Common myeloid progenitor, CD34-positive (primary cell): ENCODE results near the gene XYLT1.

ENCODE experiments used
- CTCF ChIA-PET: fragments of 350-600 bp; sonication (Branson Sonifier 250); formaldehyde crosslinking; loops from one replicate; lab custom pipeline; 2021; ENCODE audit warnings: antibody characterized with exemption; lab: Charles Lee
- POLR2A ChIA-PET: fragments of 350-600 bp; sonication (Branson Sonifier 250); formaldehyde crosslinking; loops from one replicate; lab custom pipeline; 2021; ENCODE audit warnings: antibody characterized with exemption; lab: Charles Lee
- DNase-seq, 3 donors: peaks; one replicate each; pipeline versions ENCODE4 v3.0.0 to v3.0.0-alpha.2; 2013
- H3K27ac ChIP-seq, 2 experiments: 1 replicate in 1 of 2; 2 replicates in 1 of 2; pipeline ENCODE4 v1.7.0; 2013; ENCODE audit warnings: inconsistent platforms in 2 of 2, low read length in 2 of 2, mild to moderate bottlenecking in 2 of 2, low read depth in 1 of 2, moderate library complexity in 1 of 2; ENCODE audit not compliant: severe bottlenecking in 2 of 2, insufficient read depth in 1 of 2, poor library complexity in 1 of 2
- H3K27me3 ChIP-seq, 5 experiments: replicated peaks in 2 of 5; 1 replicate in 3 of 5; 2 replicates in 2 of 5; pipeline versions ENCODE4 v1.6.1 to v1.7.0; 2013; ENCODE audit warnings: low read length in 4 of 5, mild to moderate bottlenecking in 2 of 5, moderate library complexity in 2 of 5, inconsistent platforms in 1 of 5; ENCODE audit not compliant: insufficient read depth in 5 of 5, control insufficient read depth in 4 of 5
- H3K36me3 ChIP-seq, 4 experiments: 1 replicate in 2 of 4; 2 replicates in 2 of 4; pipeline versions ENCODE4 v1.6.1 to v1.7.0; 2013; ENCODE audit warnings: low read length in 3 of 4, control low read depth in 1 of 4, mild to moderate bottlenecking in 1 of 4; ENCODE audit not compliant: control insufficient read depth in 4 of 4, insufficient read depth in 4 of 4
- H3K4me1 ChIP-seq, 4 experiments: 1 replicate in 3 of 4; 2 replicates in 1 of 4; pipeline versions ENCODE4 v1.6.1 to v1.7.1; 2013; ENCODE audit warnings: low read length in 3 of 4, mild to moderate bottlenecking in 3 of 4, control low read depth in 1 of 4, inconsistent platforms in 1 of 4, moderate library complexity in 1 of 4; ENCODE audit not compliant: control insufficient read depth in 4 of 4, insufficient read depth in 4 of 4; ENCODE audit errors: control extremely low read depth in 1 of 4
- H3K4me3 ChIP-seq, 7 experiments: 1 replicate in 4 of 7; 2 replicates in 3 of 7; pipeline versions ENCODE4 v1.5.1 to v1.7.0; 2013; ENCODE audit warnings: mild to moderate bottlenecking in 7 of 7, low read length in 6 of 7, moderate library complexity in 6 of 7, inconsistent platforms in 2 of 7, low read depth in 2 of 7, control low read depth in 1 of 7; ENCODE audit not compliant: insufficient read depth in 4 of 7, control insufficient read depth in 1 of 7; ENCODE audit errors: extremely low read depth in 1 of 7
- H3K9me3 ChIP-seq, 5 experiments: 1 replicate in 4 of 5; 2 replicates in 1 of 5; pipeline versions ENCODE4 v1.6.1 to v1.7.1; 2013; ENCODE audit warnings: low read length in 4 of 5, mild to moderate bottlenecking in 2 of 5, inconsistent platforms in 1 of 5, low read depth in 1 of 5, moderate library complexity in 1 of 5; ENCODE audit not compliant: control insufficient read depth in 4 of 5, insufficient read depth in 2 of 5; ENCODE audit errors: control extremely low read depth in 1 of 5
- WGBS: methylation state at CpG from one replicate; pipeline ENCODE4 v1.1.5; 2013; ENCODE audit not compliant: insufficient coverage; 5-methylcytosine and 5-hydroxymethylcytosine counted together

XYLT1 gene

DNA sequence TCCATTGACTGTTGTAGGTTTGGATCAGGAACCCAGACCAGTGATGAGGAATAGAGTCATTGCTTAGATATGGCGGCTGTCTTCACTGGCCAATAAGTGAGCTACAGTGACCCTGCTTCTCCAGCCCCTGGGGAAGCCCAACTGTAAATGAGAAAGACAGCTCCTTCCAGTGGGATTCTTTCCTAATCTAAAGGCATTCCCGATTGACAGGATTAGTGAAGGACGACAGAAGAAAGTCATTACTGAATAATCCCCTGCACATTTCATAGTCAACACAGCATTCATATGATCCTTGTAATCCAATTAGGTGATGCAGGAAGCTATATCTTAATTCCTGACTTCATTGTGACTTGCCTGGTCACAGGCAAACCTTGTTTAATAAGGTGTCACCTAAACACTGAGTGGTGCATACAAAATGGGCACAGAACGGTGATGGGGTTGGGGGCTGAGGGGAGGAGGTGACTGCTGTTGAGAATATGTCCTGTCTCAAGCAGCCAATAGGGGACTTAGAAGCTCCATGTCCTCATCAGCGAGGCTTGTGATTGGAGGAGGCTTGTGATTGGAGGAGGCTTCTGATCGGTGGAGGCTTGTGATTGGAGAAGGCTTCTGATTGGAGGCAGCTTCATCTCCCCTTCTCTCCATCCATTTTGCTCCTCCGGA is 242.6 kb downstream of the XYLT1 start:
- peaks cover 5 to 36% (median 25%) of the 10 kb centered on the region in 4 experiments for H3K4me1 ChIP-seq
- no peak overlapping the region for H3K27ac ChIP-seq
- DNase-seq, result no peak
- H3K9me3 ChIP-seq, result no peaks in the 10 kb centered on the region
- H3K36me3 ChIP-seq, result peaks cover 2 to 7% (median 4%) of the 10 kb centered on the region in 4 experiments
- CTCF ChIA-PET, result interaction anchor here (0.9 to 1.5 kb wide), 2 partner anchors 71 to 239 kb away, joined by 3 to 4 read pairs; no protein-coding TSS in a partner anchor
- H3K4me3 ChIP-seq, result no peak overlapping the region
- no peaks in the 10 kb centered on the region for H3K27me3 ChIP-seq
- 98% methylated on average over 5 of the region's 7 CpGs for WGBS
- POLR2A ChIA-PET, result no interaction called here

DNA sequence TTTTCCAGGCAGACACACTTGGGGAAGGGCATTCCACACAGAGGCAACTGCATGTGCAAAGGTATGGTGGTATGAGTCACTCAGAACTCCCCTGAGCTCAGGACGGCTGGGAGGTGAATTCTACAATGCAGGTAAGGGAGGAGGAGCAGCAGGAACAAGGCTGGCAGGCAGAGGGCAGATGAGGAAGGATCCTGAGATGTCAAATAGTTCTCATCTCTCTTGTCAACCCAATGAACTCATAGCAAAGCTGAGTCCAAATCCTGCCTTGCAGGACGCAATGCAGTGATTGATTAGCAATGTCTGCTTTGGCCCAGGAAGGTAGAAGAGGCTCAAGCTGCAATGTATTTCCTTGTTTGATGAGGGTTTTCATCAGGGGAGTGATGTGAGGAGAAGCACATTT is 243.5 kb downstream of the XYLT1 start:
- Histone ChIP-seq H3K4me3 (no peak overlapping the region), H3K9me3 (no peaks in the 10 kb centered on the region), H3K27ac (no peak overlapping the region), H3K4me1 (peaks cover 6 to 45% (median 34%) of the 10 kb centered on the region in 4 experiments), H3K36me3 (peaks cover 0 to 5% (median 2%) of the 10 kb centered on the region in 4 experiments), H3K27me3 (no peaks in the 10 kb centered on the region)
- WGBS, result 100% methylated on average over 1 of the region's 2 CpGs
- CTCF ChIA-PET, result interaction anchor here (1.5 kb wide), 1 partner anchor 240 kb away, joined by 4 read pairs; no protein-coding TSS in a partner anchor
- POLR2A ChIA-PET, result no interaction called here
- no peak for DNase-seq

DNA sequence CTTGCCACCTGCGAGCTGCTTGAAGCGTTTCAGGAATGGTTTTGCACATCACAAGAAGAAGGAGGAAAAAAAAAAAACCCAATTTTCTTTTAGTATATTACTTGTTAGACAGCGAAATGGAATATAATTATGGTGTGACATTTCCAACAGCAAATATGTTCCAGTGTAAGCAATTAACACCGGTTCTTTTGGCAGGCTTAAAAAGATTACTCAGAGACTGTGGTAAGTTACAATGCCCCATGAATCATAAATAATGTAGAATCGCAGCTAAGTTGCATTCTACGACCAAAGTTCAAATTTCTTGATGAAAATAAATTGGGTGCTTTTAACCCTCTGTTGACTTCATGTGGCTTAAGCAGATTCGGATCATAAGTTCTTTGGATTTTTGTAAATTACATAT is 245.2 kb downstream of the XYLT1 start:
- H3K4me1 ChIP-seq, result peaks cover 6 to 57% (median 43%) of the 10 kb centered on the region in 4 experiments
- peak in 2 of 3 donors; percentile 53 to 63 for DNase-seq
- CTCF ChIA-PET, result interaction anchor here (1.2 to 2.3 kb wide), 2 partner anchors 10 to 31 kb away, joined by 3 to 7 read pairs; no protein-coding TSS in a partner anchor
- peak overlapping the region in 1 of 2 experiments; percentile 47 for H3K27ac ChIP-seq
- peak overlapping the region in 1 of 7 experiments; percentile 13 for H3K4me3 ChIP-seq
- no peaks in the 10 kb centered on the region for H3K9me3 ChIP-seq
- no peaks in the 10 kb centered on the region for H3K27me3 ChIP-seq
- H3K36me3 ChIP-seq, result peaks cover 0 to 2% (median 2%) of the 10 kb centered on the region in 4 experiments
- WGBS, result 0% methylated on average over 1 of the region's 7 CpGs
- POLR2A ChIA-PET, result interaction anchor here (1.0 kb wide), 1 partner anchor 8 kb away, joined by 3 read pairs; no protein-coding TSS in a partner anchor

- peak; percentile 89 to 98 (median 97) for DNase-seq
- Histone ChIP-seq H3K4me1 (peaks cover 6 to 58% (median 44%) of the 10 kb centered on the region in 4 experiments), H3K27me3 (no peaks in the 10 kb centered on the region), H3K27ac (peak overlapping the region in 1 of 2 experiments; percentile 47), H3K36me3 (peaks cover 0 to 2% (median 2%) of the 10 kb centered on the region in 4 experiments), H3K9me3 (no peaks in the 10 kb centered on the region), H3K4me3 (no peak overlapping the region)
- WGBS, result 0% methylated on average over 4 of the region's 4 CpGs
- CTCF ChIA-PET, result interaction anchor here (1.4 to 2.3 kb wide), 3 partner anchors 10 to 243 kb away, joined by 3 to 7 read pairs (median 5); no protein-coding TSS in a partner anchor
- POLR2A ChIA-PET, result no interaction called here
These were observed 245.9 kb downstream of the XYLT1 start for GRCh38 chr16:17224879-17225281.

DNA sequence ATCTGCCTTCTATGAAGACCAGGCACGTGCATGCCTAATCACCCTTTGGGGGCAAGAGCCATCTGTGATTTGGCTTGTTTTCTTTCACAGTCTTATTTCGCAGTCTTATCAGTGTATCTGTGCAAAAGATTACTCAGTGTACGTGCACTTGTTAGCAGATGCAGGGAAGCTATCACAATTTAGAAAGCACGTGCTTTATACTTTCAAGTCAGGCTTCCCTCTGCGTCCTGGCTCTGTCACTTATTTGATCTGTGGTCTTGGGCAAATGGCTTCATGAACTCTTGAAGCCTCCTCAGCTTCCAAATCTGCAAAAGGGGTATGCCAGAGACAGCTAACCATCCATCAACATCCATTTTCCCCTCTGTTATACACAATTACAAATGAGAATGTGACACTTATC is 246.4 kb downstream of the XYLT1 start:
- POLR2A ChIA-PET, result no interaction called here
- peaks cover 0 to 2% (median 2%) of the 10 kb centered on the region in 4 experiments for H3K36me3 ChIP-seq
- peaks cover 6 to 59% (median 44%) of the 10 kb centered on the region in 4 experiments for H3K4me1 ChIP-seq
- no peak for DNase-seq
- H3K27me3 ChIP-seq, result no peaks in the 10 kb centered on the region
- no peaks in the 10 kb centered on the region for H3K9me3 ChIP-seq
- peak overlapping the region in 1 of 2 experiments; percentile 47 for H3K27ac ChIP-seq
- peak overlapping the region in 1 of 7 experiments; percentile 22 for H3K4me3 ChIP-seq
- CTCF ChIA-PET, result interaction anchor here (1.0 to 2.3 kb wide), 6 partner anchors 9 to 243 kb away, joined by 3 to 7 read pairs (median 4); no protein-coding TSS in a partner anchor
- WGBS, result 51% methylated on average over 3 of the region's 5 CpGs

GRCh38 chr16:17223576-17223975 is 247.2 kb downstream of the XYLT1 start:
- H3K4me3 ChIP-seq, result peak overlapping the region in 1 of 7 experiments; percentile 12
- no peaks in the 10 kb centered on the region for H3K9me3 ChIP-seq
- no peak for DNase-seq
- WGBS, result 100% methylated on average over 2 of the region's 3 CpGs
- ChIA-PET CTCF (interaction anchor here (1.0 to 2.3 kb wide), 6 partner anchors 9 to 244 kb away, joined by 3 to 7 read pairs (median 4); no protein-coding TSS in a partner anchor), POLR2A (no interaction called here)
- H3K36me3 ChIP-seq, result peaks cover 0 to 2% (median 2%) of the 10 kb centered on the region in 4 experiments
- H3K4me1 ChIP-seq, result peaks cover 6 to 59% (median 44%) of the 10 kb centered on the region in 4 experiments
- H3K27ac ChIP-seq, result no peak overlapping the region
- no peaks in the 10 kb centered on the region for H3K27me3 ChIP-seq
